ENCODE measurements around the gene IFI16. TPM values are rescaled to one million over a fixed set of nuclear protein-coding genes. Genes with fewer than 3 reads are reported as not detected.

The IFI16 gene
- polyA plus RNA-seq, 2 of the 4 experiments (the other 2 are of a cell fraction): 1.5 to 3.3 TPM

- no peak overlapping the region for H3K4me2 ChIP-seq
- ATAC-seq (no peak), FAIRE-seq (no peak), DNase-seq (ENCODE audit: low read depth in 1 of 2, low spot score in 1 of 2) (no peak)
- H3K27ac ChIP-seq: no peak overlapping the region
- ChIA-PET CTCF (interaction anchor here (0.9 kb wide), 1 partner anchor 878 kb away, joined by 3 read pairs; no protein-coding TSS in a partner anchor), POLR2A (no interaction called here)
- TF ChIP-seq HOXA7 (CRISPR knock-in tag; IDR thresholded peaks at IDR 0.05) (no peak), KDM1A (IDR thresholded peaks at IDR 0.05; ENCODE audit: low read depth) (no peak), ZC3H11A (IDR thresholded peaks at IDR 0.05) (no peak), GATA3 (IDR thresholded peaks at IDR 0.05; ENCODE audit: borderline replicate concordance) (no peak), CEBPB (IDR thresholded peaks at IDR 0.05) (no peak), MAZ (IDR thresholded peaks at IDR 0.05; ENCODE audit: borderline replicate concordance, low read depth, low read length) (no peak), MYC (IDR thresholded peaks at IDR 0.05; ENCODE audit: borderline replicate concordance, low read length) (no peak), HES2 (IDR thresholded peaks at IDR 0.05) (no peak), E2F6 (IDR thresholded peaks at IDR 0.05; ENCODE audit: borderline replicate concordance, low read depth) (no peak), FOSB (CRISPR knock-in tag; IDR thresholded peaks at IDR 0.05) (no peak), POLR2A (IDR thresholded peaks at IDR 0.05; ENCODE audit: low read length) (no peak), RNF2 (IDR thresholded peaks at IDR 0.05; ENCODE audit: borderline replicate concordance, low read depth) (no peak), HOXB5 (CRISPR knock-in tag; IDR thresholded peaks at IDR 0.05) (no peak), NR3C1 (IDR thresholded peaks at IDR 0.05) (no peak)
- TF ChIP-seq, protein P1, sequence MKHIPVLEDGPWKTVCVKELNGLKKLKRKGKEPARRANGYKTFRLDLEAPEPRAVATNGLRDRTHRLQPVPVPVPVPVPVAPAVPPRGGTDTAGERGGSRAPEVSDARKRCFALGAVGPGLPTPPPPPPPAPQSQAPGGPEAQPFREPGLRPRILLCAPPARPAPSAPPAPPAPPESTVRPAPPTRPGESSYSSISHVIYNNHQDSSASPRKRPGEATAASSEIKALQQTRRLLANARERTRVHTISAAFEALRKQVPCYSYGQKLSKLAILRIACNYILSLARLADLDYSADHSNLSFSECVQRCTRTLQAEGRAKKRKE (CRISPR knock-in tag; IDR thresholded peaks at IDR 0.05; ENCODE audit: low read depth): no peak
- TF ChIP-seq, protein P2, sequence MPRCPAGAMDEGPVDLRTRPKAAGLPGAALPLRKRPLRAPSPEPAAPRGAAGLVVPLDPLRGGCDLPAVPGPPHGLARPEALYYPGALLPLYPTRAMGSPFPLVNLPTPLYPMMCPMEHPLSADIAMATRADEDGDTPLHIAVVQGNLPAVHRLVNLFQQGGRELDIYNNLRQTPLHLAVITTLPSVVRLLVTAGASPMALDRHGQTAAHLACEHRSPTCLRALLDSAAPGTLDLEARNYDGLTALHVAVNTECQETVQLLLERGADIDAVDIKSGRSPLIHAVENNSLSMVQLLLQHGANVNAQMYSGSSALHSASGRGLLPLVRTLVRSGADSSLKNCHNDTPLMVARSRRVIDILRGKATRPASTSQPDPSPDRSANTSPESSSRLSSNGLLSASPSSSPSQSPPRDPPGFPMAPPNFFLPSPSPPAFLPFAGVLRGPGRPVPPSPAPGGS (IDR thresholded peaks at IDR 0.05): no peak
- TF ChIP-seq, protein P3, sequence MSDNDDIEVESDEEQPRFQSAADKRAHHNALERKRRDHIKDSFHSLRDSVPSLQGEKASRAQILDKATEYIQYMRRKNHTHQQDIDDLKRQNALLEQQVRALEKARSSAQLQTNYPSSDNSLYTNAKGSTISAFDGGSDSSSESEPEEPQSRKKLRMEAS (IDR thresholded peaks at IDR 0.05): no peak
- H3K4me1 ChIP-seq: no peaks in the 10 kb centered on the region
- WGBS (ENCODE audit: missing lambda C conversion rate): 13% methylated on average over 1 of the region's 1 CpG
- H3K9me3 ChIP-seq: no peaks in the 10 kb centered on the region
- no peak overlapping the region for H3K4me3 ChIP-seq
Measured at GRCh38 chr1:159081626-159082025, 71.9 kb downstream of the IFI16 start.

DNA sequence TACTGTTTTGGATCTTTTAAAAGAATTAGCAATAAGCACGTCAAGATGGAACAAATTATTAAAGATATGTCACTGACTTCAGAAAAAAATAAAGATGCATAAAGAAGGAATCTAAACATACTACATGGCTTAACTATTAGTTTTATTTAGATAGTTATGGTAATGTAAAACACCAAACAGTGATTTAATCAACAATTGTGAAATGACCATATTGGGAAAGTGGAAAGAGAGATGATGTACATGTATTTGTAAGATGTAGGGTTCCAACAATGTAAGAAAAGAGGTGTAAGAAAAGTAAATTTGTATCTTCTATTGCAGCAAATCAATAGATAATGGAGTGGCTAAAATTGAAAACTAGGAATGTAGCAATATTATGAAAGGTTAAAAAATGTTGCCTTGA, 73.3 kb downstream of the IFI16 start:
- FAIRE-seq: no peak
- CTCF ChIA-PET: no interaction called here
- WGBS (ENCODE audit: missing lambda C conversion rate): 4% methylated on average over 1 of the region's 1 CpG
- TF ChIP-seq KDM1A (IDR thresholded peaks at IDR 0.05; ENCODE audit: low read depth): no peak
- no peak for TF ChIP-seq HDAC2 (IDR thresholded peaks at IDR 0.05)
- TF ChIP-seq CHD4 (IDR thresholded peaks at IDR 0.05; ENCODE audit: borderline replicate concordance): no peak
- TF ChIP-seq EHF (CRISPR knock-in tag; IDR thresholded peaks at IDR 0.05): no peak
- no peak for TF ChIP-seq SMC3 (IDR thresholded peaks at IDR 0.05)
- no peak for TF ChIP-seq E2F6 (IDR thresholded peaks at IDR 0.05; ENCODE audit: borderline replicate concordance, low read depth)
- no peak for TF ChIP-seq HES2 (IDR thresholded peaks at IDR 0.05)
- H3K9me3 ChIP-seq: no peaks in the 10 kb centered on the region
- no peak for ATAC-seq
- H3K4me3 ChIP-seq: no peak overlapping the region
- POLR2A ChIA-PET: no interaction called here
- no peaks in the 10 kb centered on the region for H3K4me1 ChIP-seq
- H3K4me2 ChIP-seq: no peak overlapping the region
- DNase-seq (ENCODE audit: low read depth in 1 of 2, low spot score in 1 of 2): no peak
- no peak overlapping the region for H3K27ac ChIP-seq

- 29% methylated on average over 3 of the region's 3 CpGs for WGBS (ENCODE audit: missing lambda C conversion rate)
- CTCF ChIA-PET: interaction anchor here (1.4 kb wide), 1 partner anchor 12 kb away, joined by 4 read pairs; no protein-coding TSS in a partner anchor
- ATAC-seq (no peak), DNase-seq (ENCODE audit: low read depth in 1 of 2, low spot score in 1 of 2) (no peak), FAIRE-seq (no peak)
- H3K4me3 ChIP-seq: no peak overlapping the region
- POLR2A ChIA-PET: no interaction called here
- H3K4me2 ChIP-seq: no peak overlapping the region
- H3K27ac ChIP-seq: no peak overlapping the region
- H3K4me1 ChIP-seq: peaks cover 4% of the 10 kb centered on the region; the same call in 1 of the 3 replicates
- no peaks in the 10 kb centered on the region for H3K9me3 ChIP-seq
- TF ChIP-seq REST (IDR thresholded peaks at IDR 0.05) (no peak), ZSCAN20 (CRISPR knock-in tag; IDR thresholded peaks at IDR 0.05) (no peak), HMGXB4 (CRISPR knock-in tag; IDR thresholded peaks at IDR 0.05; ENCODE audit: borderline replicate concordance) (no peak), HEYL (CRISPR knock-in tag; IDR thresholded peaks at IDR 0.05) (no peak)
Measured at GRCh38 chr1:159084152-159084551, 74.4 kb downstream of the IFI16 start.
